Measurements from ENCODE around the gene ZNFX1. TPM values are rescaled to one million over a fixed set of nuclear protein-coding genes. Genes with fewer than 3 reads are reported as not detected.
"Not testable (repeated sequence)": the region's sequence is repeated elsewhere in the genome, so short reads cannot be mapped to it uniquely, and the experiment has no call there.

ZNFX1 gene
- total and polyA plus RNA-seq, 4 experiments from 2014 or later: 30.8 to 88.8 (median 76.1) TPM

DNA sequence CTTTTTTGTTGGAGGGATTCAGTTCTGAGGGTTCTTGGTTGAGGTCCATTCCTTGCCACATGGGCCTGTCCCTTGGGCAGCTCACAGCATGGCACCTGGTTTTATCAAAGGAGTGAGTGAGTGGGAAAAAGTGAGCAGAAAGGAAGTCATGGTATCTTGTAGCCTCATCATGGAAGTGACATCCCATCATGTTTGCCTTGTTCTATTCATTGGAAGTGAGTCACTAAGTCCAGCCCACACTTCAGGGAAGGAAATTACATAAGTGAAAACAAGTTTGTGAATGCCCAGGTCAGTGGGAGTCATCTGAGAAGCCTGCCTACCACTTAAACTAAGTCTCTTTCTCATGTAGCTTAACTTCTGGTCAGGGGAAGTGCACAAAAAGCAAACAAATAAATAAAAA lies 32.8 kb upstream of the ZNFX1 start:
- no peaks in the 10 kb centered on the region for H3K4me1 ChIP-seq (ENCODE audit: insufficient read depth, low read length)
- no peak overlapping the region for H3K27ac ChIP-seq (ENCODE audit: low read depth, low read length)
- Mint-ChIP-seq H3K4me3 (no peak overlapping the region), H3K4me1 (no peaks in the 10 kb centered on the region), H3K27me3 (peaks cover 4 to 8% of the 10 kb centered on the region in 2 donors), H3K36me3 (peaks cover 0 to 13% of the 10 kb centered on the region in 2 donors), H3K9me3 (peaks cover 0 to 10% (median 2%) of the 10 kb centered on the region in 8 donors), H3K27ac (no peak overlapping the region)
- POLR2A ChIA-PET (ENCODE audit: partially characterized antibody): no interaction called here
- no peaks in the 10 kb centered on the region for H3K9me3 ChIP-seq (ENCODE audit: control insufficient read depth in 1 of 2, low read length in 2 of 2)
- CTCF ChIA-PET (ENCODE audit: partially characterized antibody): no interaction called here
- intact Hi-C loops (cut with micrococcal nuclease): no loop called here
- H3K27me3 ChIP-seq (ENCODE audit: insufficient read depth, low read length): no peaks in the 10 kb centered on the region
- H3K4me3 ChIP-seq (ENCODE audit: low read length in 2 of 2): no peak overlapping the region
- DNase-seq: no peak
- H3K36me3 ChIP-seq (ENCODE audit: insufficient read depth, low read length): no peaks in the 10 kb centered on the region

DNA sequence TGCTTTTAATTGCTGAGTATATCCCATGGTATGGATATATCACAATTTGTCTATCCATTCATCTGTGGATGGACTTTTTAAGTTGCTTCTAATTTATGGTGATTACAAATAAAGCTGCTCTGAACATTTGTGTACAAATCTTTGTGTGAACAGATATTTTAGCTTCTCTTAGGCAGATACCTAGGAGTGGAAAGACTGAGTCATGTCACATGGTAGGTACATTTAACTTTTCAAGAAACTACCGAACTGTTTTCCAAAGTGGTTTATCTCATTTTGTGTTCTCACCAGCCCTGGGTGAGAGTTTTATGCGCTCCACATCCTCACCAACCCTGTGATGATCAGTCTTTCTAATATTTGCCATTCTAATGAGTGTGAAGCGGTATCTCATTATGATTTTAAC lies 31.0 kb upstream of the ZNFX1 start:
- H3K27me3 Mint-ChIP-seq: peaks cover 4 to 8% of the 10 kb centered on the region in 2 donors
- H3K36me3 ChIP-seq (ENCODE audit: insufficient read depth, low read length): no peaks in the 10 kb centered on the region
- H3K27ac Mint-ChIP-seq: no peak overlapping the region
- no peak for DNase-seq
- H3K9me3 Mint-ChIP-seq: peaks cover 0 to 10% (median 2%) of the 10 kb centered on the region in 8 donors
- H3K27me3 ChIP-seq (ENCODE audit: insufficient read depth, low read length): no peaks in the 10 kb centered on the region
- no peak overlapping the region for H3K4me3 Mint-ChIP-seq
- no peak overlapping the region for H3K27ac ChIP-seq (ENCODE audit: low read depth, low read length)
- peaks cover 0 to 11% (median 4%) of the 10 kb centered on the region in 4 donors for H3K4me1 Mint-ChIP-seq
- intact Hi-C loops (cut with micrococcal nuclease): no loop called here
- CTCF ChIA-PET (ENCODE audit: partially characterized antibody): no interaction called here
- H3K4me1 ChIP-seq (ENCODE audit: insufficient read depth, low read length): peaks cover 3% of the 10 kb centered on the region
- H3K4me3 ChIP-seq (ENCODE audit: low read length in 2 of 2): no peak overlapping the region
- H3K9me3 ChIP-seq (ENCODE audit: control insufficient read depth in 1 of 2, low read length in 2 of 2): no peaks in the 10 kb centered on the region
- POLR2A ChIA-PET (ENCODE audit: partially characterized antibody): no interaction called here
- H3K36me3 Mint-ChIP-seq: peaks cover 0 to 13% of the 10 kb centered on the region in 2 donors

DNA sequence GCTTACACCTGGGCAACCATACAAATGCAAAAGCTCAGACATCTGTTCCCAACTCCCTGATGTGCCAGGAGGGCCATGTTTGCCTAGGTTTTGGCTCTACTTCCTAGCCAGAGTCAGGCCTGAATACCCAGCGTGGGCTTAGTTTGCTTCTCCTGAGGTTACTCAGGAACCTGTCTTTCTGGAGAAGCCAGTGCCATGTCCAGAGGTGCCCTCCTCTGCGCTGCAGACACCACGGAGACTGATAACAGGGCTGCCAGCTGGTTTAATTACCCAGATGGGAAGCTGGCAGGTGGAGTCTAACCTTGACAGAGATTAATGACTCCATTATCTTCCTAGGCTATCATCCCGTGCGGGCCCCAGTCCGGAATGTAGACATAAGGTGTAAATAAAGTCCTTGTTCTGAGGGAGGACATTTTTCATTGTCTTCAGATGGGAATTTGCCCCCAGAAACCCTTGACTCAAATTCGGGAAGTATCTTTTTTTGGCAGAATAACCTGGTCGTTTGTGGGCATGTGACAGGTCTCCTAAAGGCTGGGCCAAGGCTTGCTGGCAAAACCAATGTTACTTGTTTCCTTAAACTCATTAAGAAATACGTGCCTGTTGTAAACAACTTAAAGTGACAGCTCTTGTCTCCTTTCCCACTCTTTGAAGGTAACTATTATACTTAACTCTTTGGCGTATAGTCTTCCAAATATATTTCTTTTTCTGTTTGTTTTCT lies 29.2 kb upstream of the ZNFX1 start:
- no peak overlapping the region for H3K4me3 ChIP-seq (ENCODE audit: low read length in 2 of 2)
- no peaks in the 10 kb centered on the region for H3K36me3 ChIP-seq (ENCODE audit: insufficient read depth, low read length)
- no peaks in the 10 kb centered on the region for H3K27me3 ChIP-seq (ENCODE audit: insufficient read depth, low read length)
- intact Hi-C loops (cut with micrococcal nuclease): no loop called here
- DNase-seq: no peak
- H3K4me1 Mint-ChIP-seq: peaks cover 8 to 23% (median 10%) of the 10 kb centered on the region in 4 donors
- peaks cover 0 to 10% (median 3%) of the 10 kb centered on the region in 8 donors for H3K9me3 Mint-ChIP-seq
- POLR2A ChIA-PET (ENCODE audit: partially characterized antibody): no interaction called here
- CTCF ChIA-PET (ENCODE audit: partially characterized antibody): interaction anchor here (1.2 kb wide), 1 partner anchor 177 kb away, joined by 3 read pairs; no protein-coding TSS in a partner anchor
- H3K27ac ChIP-seq (ENCODE audit: low read depth, low read length): no peak overlapping the region
- H3K36me3 Mint-ChIP-seq: peaks cover 0 to 13% of the 10 kb centered on the region in 2 donors
- peaks cover 13% of the 10 kb centered on the region for H3K4me1 ChIP-seq (ENCODE audit: insufficient read depth, low read length)
- peaks cover 4 to 6% of the 10 kb centered on the region in 2 donors for H3K27me3 Mint-ChIP-seq
- no peaks in the 10 kb centered on the region for H3K9me3 ChIP-seq (ENCODE audit: control insufficient read depth in 1 of 2, low read length in 2 of 2)
- H3K4me3 Mint-ChIP-seq: no peak overlapping the region
- H3K27ac Mint-ChIP-seq: no peak overlapping the region

DNA sequence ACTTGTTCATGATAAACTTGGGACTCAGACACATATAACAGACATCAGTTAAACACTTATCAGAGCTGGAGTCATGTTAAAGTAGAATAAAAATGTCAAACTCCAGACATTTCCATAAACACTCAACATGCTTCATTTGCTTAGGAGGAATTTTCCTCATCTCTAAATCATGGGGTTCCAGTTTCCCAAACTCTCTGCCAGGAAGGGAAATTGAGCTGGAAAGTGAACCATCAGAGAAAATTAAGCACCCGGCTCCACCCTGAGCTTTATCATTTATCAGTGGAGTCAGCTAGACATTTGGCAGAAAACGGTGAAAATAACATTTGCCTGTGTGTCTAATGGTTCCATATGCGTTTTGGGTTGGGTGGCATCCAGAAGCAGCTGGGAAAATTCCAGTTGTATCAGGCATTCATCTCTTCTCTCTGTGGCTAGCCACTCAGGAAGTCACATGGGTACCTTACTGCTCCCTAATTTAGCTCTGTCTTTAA lies 25.3 kb upstream of the ZNFX1 start:
- peak overlapping the region in 1 of 8 donors; percentile 18 for H3K4me3 Mint-ChIP-seq
- DNase-seq: no peak
- Histone ChIP-seq H3K36me3 (ENCODE audit: insufficient read depth, low read length) (no peaks in the 10 kb centered on the region), H3K27me3 (ENCODE audit: insufficient read depth, low read length) (no peaks in the 10 kb centered on the region), H3K9me3 (ENCODE audit: control insufficient read depth in 1 of 2, low read length in 2 of 2) (no peaks in the 10 kb centered on the region), H3K4me1 (ENCODE audit: insufficient read depth, low read length) (peaks cover 15% of the 10 kb centered on the region), H3K4me3 (ENCODE audit: low read length in 2 of 2) (no peak overlapping the region), H3K27ac (ENCODE audit: low read depth, low read length) (no peak overlapping the region)
- H3K27ac Mint-ChIP-seq: no peak overlapping the region
- H3K36me3 Mint-ChIP-seq: no peaks in the 10 kb centered on the region
- ChIA-PET CTCF (ENCODE audit: partially characterized antibody) (interaction anchor here (0.8 to 1.1 kb wide), 4 partner anchors 17 to 58 kb away, joined by 3 to 5 read pairs (median 3); partner anchors contain the start of gene ZNFX1), POLR2A (ENCODE audit: partially characterized antibody) (interaction anchor here (0.9 to 2.1 kb wide), 5 partner anchors 11 to 61 kb away, joined by 3 to 10 read pairs (median 3); partner anchors contain the start of gene ZNFX1)
- intact Hi-C loops (cut with micrococcal nuclease): no loop called here
- peaks cover 10 to 23% (median 14%) of the 10 kb centered on the region in 4 donors for H3K4me1 Mint-ChIP-seq
- H3K9me3 Mint-ChIP-seq: peaks cover 0 to 2% (median 0%) of the 10 kb centered on the region in 8 donors
- H3K27me3 Mint-ChIP-seq: no peaks in the 10 kb centered on the region

DNA sequence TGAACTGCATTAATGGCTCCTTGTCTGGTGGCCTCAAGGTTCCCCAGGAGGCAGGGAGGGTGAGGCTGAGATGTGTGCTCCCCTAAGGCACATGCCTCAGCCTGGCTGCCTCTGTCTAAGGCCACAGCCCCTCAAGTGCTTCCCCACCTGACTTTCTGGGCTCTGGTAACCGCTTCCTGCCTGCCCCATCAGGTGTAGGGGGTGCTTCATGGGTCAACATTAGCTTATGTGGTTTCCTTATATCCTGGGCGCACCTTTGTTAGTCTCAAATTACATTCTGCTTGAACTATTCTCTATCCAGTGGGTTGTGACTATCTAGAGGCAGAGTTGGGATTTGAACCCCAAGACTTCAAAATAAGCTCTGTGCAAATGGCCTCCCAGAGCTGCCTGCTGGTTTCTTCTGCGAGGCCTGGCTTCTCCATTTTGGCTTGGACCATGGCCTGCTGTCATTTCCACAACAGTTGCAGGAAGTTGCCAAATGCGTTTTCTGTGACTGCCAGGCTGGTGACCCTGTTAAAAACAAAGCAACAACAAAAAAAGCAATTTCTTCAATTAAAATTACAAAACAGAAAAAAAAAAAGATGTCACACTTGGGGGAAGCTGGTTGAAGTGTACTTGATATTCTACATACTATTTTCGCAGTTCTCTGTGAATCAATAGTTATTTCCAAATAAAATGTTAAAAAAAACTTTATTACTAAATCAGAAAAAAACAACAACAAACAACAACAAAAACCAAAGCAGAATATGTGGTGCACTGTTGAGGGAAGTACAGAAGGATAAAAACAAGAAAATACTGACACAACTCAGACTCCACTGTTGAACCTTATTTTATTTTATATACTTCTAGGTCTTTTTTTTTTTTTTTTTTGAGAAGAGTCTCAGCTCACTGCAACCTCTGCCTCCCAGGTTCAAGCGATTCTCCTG lies 20.0 kb upstream of the ZNFX1 start:
- H3K9me3 Mint-ChIP-seq: peaks cover 2 to 14% (median 12%) of the 10 kb centered on the region in 8 donors
- no peak for DNase-seq
- peaks cover 11% of the 10 kb centered on the region for H3K4me1 ChIP-seq (ENCODE audit: insufficient read depth, low read length)
- POLR2A ChIA-PET (ENCODE audit: partially characterized antibody): interaction anchor here (0.7 to 1.1 kb wide), 4 partner anchors 10 to 25 kb away, joined by 3 to 5 read pairs (median 4); no protein-coding TSS in a partner anchor
- H3K4me1 Mint-ChIP-seq: peaks cover 7 to 22% (median 12%) of the 10 kb centered on the region in 4 donors
- intact Hi-C loops (cut with micrococcal nuclease): no loop called here
- no peaks in the 10 kb centered on the region for H3K9me3 ChIP-seq (ENCODE audit: control insufficient read depth in 1 of 2, low read length in 2 of 2)
- no peaks in the 10 kb centered on the region for H3K27me3 ChIP-seq (ENCODE audit: insufficient read depth, low read length)
- H3K4me3 ChIP-seq (ENCODE audit: low read length in 2 of 2): no peak overlapping the region
- peaks cover 14 to 19% of the 10 kb centered on the region in 2 donors for H3K36me3 Mint-ChIP-seq
- CTCF ChIA-PET (ENCODE audit: partially characterized antibody): no interaction called here
- peak overlapping the region in 2 of 8 donors; percentile 8 to 15 for H3K4me3 Mint-ChIP-seq
- H3K27ac ChIP-seq (ENCODE audit: low read depth, low read length): no peak overlapping the region
- no peaks in the 10 kb centered on the region for H3K36me3 ChIP-seq (ENCODE audit: insufficient read depth, low read length)
- H3K27ac Mint-ChIP-seq: peak overlapping the region; percentile 47 to 87 (median 77)
- no peaks in the 10 kb centered on the region for H3K27me3 Mint-ChIP-seq

DNA sequence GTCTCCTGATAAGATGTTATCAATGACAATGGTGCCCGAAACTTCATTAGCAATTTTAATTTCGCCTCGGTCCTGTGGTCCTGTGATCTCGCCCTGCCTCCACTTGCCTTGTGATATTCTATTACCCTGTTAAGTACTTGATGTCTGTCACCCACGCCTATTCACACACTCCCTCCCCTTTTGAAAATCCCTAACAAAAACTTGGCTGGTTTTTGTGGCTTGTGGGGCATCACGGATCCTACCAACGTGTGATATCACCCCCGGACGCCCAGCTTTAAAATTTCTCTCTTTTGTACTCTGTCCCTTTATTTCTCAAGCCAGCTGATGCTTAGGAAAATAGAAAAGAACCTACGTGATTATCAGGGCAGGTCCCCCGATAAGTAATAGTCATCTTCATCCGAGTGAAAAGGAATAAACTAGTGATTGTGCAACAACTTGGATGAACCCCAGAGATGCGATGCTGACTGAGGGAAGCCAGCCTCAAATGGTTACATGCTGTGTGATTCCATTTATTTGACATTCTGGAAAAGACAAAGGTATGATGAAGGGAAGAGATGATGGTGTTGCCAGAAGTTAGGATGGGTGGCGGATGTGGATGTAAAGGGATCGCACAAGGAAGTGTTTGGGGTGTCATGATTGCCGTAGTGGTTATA lies 16.3 kb upstream of the ZNFX1 start:
- H3K27ac ChIP-seq (ENCODE audit: low read depth, low read length); intact Hi-C loops (cut with micrococcal nuclease); H3K9me3 ChIP-seq (ENCODE audit: control insufficient read depth in 1 of 2, low read length in 2 of 2); H3K27me3 ChIP-seq (ENCODE audit: insufficient read depth, low read length); H3K4me3 Mint-ChIP-seq; DNase-seq; H3K4me3 ChIP-seq (ENCODE audit: low read length in 2 of 2); POLR2A ChIA-PET (ENCODE audit: partially characterized antibody); CTCF ChIA-PET (ENCODE audit: partially characterized antibody); H3K27me3 Mint-ChIP-seq: not testable (repeated sequence)
- Mint-ChIP-seq H3K27ac (peak overlapping the region in 1 of 7 donors; percentile 81), H3K4me1 (peaks cover 4 to 25% (median 13%) of the 10 kb centered on the region in 4 donors), H3K36me3 (peaks cover 44 to 52% of the 10 kb centered on the region in 2 donors), H3K9me3 (peaks cover 0 to 29% (median 17%) of the 10 kb centered on the region in 8 donors)
- Histone ChIP-seq H3K36me3 (ENCODE audit: insufficient read depth, low read length) (peaks cover 18% of the 10 kb centered on the region), H3K4me1 (ENCODE audit: insufficient read depth, low read length) (peaks cover 11% of the 10 kb centered on the region)
